OCI-M1 (cell line): ENCODE measurements around the gene P2RX1.

Experiments used
- DNase-seq: peaks from one replicate; lab custom pipeline; 2025; lab: John Stamatoyannopoulos, UW

The P2RX1 gene

GRCh38 chr17:3915995-3916696, at the start of gene P2RX1:
Gene P2RX1, minus strand, starts transcription at chr17:3916465. Its CDS starts 240 bp downstream, at chr17:3916225.
- DNase-seq, result peak; percentile 91

- peak; percentile 97 for DNase-seq
These were observed 49.0 kb upstream of the P2RX1 start for GRCh38 chr17:3965118-3965800.

- peak; percentile 83 for DNase-seq
These were observed 48.2 kb upstream of the P2RX1 start, which contains the start of gene ATP2A3 for GRCh38 chr17:3964203-3965117. Gene ATP2A3, minus strand, starts transcription at chr17:3964437. Its CDS starts 146 bp downstream, at chr17:3964291.

DNA sequence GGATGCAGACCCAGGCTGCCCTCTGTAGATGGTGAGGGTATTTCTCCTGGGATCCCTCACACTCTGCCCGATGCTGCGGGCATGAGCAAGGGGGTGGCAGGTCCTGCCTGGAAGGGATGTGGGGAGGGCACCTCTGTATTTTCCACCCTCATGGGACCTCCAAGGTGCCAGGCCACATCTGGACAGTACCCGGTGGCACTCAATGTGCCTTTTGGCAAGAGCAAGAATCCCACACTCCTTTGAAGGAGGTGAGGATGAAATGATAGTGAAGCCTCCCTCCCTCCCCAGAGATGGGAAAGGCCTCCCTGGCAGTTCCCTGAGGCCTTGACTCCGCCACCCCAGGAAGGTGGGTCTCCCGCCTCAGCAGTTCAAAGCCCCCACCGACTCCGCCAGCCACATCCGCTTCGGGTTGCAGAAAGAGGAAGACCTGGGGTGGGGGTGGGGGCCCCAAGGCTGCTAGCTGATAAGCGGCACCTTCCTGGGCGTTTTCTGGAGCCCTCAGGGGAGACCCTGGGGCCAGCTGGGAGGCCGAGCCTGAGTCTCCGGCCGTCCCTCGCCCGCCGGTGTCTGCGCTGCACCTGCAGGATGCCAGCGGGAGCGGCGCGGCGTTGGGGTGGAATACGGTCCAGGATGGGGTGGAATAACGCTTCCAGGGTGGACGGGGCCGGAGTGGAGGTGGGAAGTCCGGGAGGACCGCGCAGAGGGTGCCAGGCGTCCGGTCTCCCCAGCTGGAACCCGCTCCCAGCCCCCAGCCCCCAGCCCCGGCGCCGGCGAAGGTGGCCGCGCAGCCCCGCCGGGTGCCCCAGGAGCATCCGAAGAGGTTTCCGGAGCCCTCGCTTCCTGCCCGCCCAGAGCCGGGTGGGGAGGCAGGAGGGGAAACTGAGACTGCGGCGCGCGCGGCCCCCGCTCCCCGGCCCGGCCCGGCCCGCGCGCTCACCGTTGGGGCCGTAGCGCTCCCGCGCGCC, 47.3 kb upstream of the P2RX1 start:
- peak; percentile 86 for DNase-seq

GRCh38 chr17:3962965-3963236, 46.6 kb upstream of the P2RX1 start:
- no peak for DNase-seq

GRCh38 chr17:3962217-3962964, 46.1 kb upstream of the P2RX1 start:
- DNase-seq, result no peak

GRCh38 chr17:3961564-3962047, 45.3 kb upstream of the P2RX1 start:
- no peak for DNase-seq

GRCh38 chr17:3960764-3961163, 44.5 kb upstream of the P2RX1 start:
- DNase-seq, result no peak

DNA sequence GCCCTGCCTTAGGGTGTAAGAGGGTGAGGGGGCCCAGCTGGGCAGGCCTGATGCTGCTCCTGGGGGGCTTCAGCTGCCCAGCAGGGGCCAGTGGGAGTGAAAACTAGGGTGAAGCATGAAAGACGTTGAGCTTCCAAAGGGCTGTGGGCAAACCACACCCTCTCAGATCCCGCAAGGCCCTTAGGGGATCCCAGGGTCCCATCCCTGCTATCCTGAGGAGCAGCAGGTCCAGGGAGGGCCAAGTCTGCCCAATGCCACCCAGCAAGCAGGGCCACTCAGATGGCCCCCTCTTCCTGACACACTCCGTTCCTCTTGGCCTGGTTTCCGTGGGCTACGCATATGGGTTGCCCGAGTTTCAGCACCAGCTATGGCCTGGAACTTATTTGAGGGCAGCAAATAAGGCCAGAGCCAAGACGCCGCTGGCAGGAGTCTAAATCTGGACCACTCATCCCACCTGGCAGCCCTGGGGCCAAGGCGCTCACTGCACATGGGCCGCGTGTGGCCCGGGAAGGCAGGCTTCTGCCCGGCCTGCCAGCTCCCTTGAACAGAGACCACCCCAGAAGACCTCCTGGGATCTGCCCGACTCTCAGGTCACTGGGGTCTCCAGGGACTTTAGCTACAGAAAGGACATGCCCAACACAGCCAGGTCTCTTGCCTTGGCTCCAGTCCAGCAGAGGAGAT, 43.8 kb upstream of the P2RX1 start:
- DNase-seq, result no peak

GRCh38 chr17:3959295-3959899, 43.1 kb upstream of the P2RX1 start:
- no peak for DNase-seq

DNA sequence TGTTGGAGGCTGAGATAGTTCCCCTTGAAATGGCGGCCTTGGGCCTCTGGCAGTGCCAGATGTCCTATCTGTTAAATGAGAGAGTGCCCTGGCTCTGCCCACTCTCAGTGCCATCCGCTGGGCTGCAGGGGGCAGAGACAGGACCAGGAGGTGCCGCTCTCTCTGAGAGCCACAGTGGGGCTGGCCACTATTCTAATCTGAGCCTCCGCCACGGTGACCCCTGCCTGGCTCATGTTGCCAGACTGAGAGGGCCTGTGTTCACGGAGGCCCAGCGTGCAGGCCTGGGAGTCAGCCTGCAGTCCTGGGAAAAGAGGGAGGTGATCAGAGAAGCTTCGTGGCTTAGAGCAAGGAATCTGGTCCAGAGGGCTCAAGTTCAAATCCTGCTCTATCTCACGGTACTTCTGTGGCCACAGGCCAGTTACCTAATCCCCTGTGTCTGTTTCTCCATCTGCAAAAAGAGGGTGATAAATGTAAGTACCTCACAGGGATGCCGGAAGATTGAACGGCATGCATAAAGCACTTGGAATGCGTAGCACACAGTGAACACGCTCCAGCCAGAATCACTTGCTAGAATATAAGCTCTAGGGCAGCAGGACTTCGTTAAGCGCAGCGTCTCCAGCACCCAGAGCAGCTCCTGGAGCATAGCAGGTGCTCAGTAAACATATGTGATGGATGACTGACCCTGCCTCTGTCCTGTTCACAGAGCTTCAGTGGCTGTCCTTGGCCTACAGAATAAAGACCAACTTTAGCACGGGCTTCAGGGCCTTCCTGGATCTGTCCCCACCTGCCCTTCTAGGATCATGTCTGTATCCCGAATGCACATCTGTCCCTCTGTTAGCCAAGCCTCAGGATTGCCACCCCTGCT, 41.7 kb upstream of the P2RX1 start:
- DNase-seq, result no peak

GRCh38 chr17:3956983-3957382, 40.7 kb upstream of the P2RX1 start:
- DNase-seq, result no peak

GRCh38 chr17:3956327-3956957, 40.2 kb upstream of the P2RX1 start:
- DNase-seq, result no peak

DNA sequence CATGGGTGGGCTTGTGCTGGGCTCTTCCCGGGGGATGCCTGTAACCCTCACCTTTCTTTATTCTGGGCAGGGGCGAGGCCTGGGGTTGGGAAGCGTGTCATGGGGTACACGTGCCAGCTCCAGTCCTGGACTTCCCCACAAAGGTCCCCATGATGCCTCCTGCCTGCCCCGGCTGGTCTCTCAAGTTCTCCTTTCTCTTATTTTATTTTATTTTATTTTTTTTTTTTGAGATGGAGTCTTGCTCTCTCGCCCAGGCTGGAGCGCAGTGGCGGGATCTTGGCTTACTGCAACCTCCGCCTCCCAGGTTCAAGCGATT, 39.4 kb upstream of the P2RX1 start:
- no peak for DNase-seq

GRCh38 chr17:3954976-3955672, 38.9 kb upstream of the P2RX1 start:
- DNase-seq, result no peak

DNA sequence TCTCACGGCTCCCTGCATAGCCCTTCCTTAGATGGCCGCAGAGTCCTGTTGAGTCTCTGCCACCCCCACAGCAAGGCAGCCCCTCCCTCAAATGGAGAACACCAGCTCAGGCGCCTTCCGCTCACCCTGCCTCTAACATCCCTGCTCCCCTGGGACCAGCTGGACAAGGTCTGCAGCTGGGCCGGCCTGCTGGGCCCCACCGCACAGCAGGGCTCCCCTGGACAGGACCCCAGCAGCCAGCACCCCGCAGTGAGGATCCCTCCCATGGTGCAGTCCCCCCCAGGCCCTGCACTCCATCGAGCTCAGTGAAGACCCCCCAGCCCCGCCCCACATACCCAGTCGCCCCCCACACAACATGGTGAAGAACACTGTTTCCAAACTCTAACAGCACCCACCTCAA, 37.8 kb upstream of the P2RX1 start:
- no peak for DNase-seq

DNA sequence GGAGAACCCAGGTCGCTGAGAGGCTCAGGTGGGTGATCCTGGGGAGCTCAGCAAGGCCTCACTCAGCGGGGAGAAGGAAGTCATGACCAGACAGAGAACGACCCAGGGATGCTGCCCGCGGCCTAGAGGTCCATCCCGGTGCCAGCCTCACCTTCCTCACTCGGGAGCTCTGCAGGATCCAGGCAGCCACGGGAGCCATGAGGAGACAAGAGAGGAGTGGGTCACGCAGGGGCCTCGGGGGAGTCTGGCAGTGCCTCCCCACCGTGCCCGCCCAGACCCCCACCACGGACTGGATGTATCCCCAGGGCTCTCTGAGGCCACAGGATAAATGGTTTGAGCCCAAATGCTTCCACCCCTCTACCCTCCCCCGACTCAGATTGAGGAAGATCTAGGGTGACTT, 37.3 kb upstream of the P2RX1 start:
- no peak for DNase-seq

GRCh38 chr17:3952186-3952585, 35.9 kb upstream of the P2RX1 start:
- DNase-seq, result no peak
